Measurements from ENCODE around the gene BLVRB.
A peak's percentile ranks its signal among the peaks of the same experiment; 100 is the strongest.
"Not testable (repeated sequence)": the region's sequence is repeated elsewhere in the genome, so short reads cannot be mapped to it uniquely, and the experiment has no call there.

The BLVRB gene

DNA sequence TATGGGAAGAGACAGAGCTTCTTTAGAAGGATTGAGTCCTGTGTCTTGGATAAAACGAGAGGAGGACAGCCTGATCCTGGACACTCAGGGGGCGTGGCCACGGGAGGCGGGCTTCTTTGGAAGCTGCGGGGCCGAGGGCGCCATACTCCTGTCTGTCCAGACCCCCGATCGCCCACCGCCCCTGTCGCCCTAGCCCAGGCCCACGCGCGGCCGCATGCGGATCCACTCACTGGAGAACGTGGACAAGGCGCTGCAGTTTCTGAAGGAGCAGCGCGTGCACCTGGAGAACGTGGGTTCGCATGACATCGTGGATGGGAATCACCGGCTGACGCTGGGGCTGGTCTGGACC is 24.3 kb upstream of the BLVRB start:
- no peak for DNase-seq (ENCODE audit: low read depth in 2 of 2, low spot score in 1 of 2)

DNA sequence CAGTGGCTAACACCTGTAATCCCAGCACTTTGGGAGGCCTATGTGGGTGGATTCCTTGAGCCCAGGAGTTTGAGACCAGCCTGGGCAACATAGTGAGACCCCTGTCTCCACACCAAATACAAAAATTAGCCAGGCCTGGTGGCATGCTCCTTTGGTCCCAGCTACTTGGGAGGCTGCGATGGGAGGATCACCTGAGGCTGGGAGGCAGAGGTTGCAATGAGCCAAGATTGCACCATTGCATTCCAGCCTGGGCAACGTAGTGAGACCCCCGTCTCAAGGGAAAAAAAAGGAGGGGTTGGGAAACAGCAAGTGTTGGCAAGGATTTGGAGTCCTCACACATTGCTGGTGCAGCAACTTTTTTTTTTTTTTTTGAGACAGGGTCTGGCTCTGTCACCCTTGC is 20.5 kb upstream of the BLVRB start:
- DNase-seq (ENCODE audit: low read depth in 2 of 2, low spot score in 1 of 2) = no peak

GRCh38 chr19:40475878-40476644 is 10.5 kb upstream of the BLVRB start:
- DNase-seq (ENCODE audit: low read depth in 2 of 2, low spot score in 1 of 2) = not testable (repeated sequence)

DNA sequence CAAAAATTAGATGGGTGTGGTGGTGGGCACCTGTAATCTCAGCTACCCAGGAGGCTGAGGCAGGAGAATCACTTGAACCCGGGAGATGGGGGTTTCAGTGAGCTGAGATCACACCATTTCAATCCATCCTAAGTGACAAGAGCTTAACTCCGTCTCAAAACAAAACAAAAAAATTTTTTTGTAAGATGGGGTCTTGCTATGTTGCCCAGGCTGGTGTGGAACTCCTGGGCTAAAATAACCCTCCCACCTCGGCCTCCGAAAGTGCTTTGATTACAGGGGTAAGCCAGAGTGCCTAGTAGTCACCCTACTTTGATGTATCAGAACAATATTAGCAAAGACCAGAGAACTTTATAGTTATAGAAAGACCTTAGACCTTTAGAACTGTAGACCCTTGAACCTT is 9.2 kb upstream of the BLVRB start:
- no peak for DNase-seq (ENCODE audit: low read depth in 2 of 2, low spot score in 1 of 2)

GRCh38 chr19:40472516-40472915 is 7.0 kb upstream of the BLVRB start:
- no peak for DNase-seq (ENCODE audit: low read depth in 2 of 2, low spot score in 1 of 2)

- no peak for DNase-seq (ENCODE audit: low read depth in 2 of 2, low spot score in 1 of 2)
Observed at GRCh38 chr19:40471111-40471510, 5.6 kb upstream of the BLVRB start.

- DNase-seq (ENCODE audit: low read depth in 2 of 2, low spot score in 1 of 2) = no peak
Observed at GRCh38 chr19:40469011-40469410, 3.5 kb upstream of the BLVRB start.

DNA sequence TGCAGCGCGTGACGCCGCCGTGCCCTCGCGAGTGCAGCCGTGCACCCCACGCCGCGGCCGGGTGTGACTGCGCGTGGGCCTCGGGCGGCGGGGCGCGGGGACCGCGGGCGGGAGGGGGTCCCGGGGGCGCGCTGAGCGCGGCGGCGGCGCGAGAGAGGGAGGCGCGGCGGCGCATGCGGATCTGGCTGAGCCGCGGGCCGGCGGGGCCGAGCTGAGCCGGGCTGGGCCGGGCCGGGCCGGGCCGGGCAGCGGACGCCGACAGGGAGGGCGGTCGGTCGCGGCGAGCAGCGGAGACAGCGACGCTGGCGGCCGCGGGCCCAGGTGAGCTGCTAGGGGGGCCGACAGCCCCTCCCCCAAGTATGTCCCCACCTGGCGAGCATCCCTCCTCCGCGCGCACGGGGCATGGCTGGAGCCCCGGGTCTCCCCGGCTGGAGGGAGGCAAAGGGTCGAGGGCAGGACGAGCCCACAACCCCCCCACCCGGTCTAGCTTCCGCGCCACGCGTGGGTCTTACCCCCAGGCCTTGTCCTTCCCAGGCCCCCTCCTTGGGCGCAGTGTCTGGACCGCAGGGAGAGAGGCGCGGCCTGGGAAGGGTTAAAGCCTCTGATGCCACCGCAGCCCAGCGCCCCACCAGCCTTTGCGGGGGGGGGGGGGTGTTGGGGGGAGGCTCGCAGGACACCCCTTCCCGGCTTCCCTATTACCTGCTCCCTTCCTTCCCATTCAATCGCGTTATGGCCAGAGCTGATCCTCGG is 1.6 kb upstream of the BLVRB start, which contains the start of gene SPTBN4:
Gene SPTBN4, plus strand, starts transcription at position 17 of the 750 bp plus-strand sequence. CDS start 5,621 bp downstream, outside the sequence.
- DNase-seq (ENCODE audit: low read depth in 2 of 2, low spot score in 1 of 2) = no peak

- peak; percentile 66 to 75 for DNase-seq (ENCODE audit: low read depth in 2 of 2, low spot score in 1 of 2)
Observed at GRCh38 chr19:40466219-40466984, 857 bp upstream of the BLVRB start.

DNA sequence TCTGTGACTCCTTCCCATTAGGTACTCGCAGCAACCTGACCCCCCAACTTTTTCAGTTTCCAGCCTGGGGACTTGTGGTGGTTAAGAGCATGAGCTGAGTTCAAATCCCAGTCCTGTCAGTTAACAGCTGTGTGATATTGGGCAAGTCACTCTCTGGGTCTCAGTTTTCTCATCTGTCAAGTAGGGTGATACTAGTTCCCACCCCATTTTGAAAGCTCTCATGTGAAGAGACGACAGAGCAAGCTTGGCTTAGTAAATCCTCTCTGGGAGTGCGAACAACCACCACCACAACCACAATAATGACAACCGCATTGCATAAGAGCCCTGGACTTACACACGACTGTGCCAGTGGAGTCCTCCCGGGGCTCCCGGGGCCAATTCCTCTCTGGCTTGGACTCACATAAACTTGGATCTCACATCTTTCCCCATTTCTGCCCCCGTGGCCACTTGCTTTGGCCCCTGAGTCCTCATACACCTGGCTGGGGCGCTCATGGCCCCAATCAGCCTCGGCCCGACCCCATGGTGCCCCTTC is 454 bp downstream of the BLVRB start:
- DNase-seq (ENCODE audit: low read depth in 2 of 2, low spot score in 1 of 2) = no peak

GRCh38 chr19:40464059-40465024 is 1.2 kb downstream of the BLVRB start:
- DNase-seq (ENCODE audit: low read depth in 2 of 2, low spot score in 1 of 2) = peak; percentile 46 to 65

DNA sequence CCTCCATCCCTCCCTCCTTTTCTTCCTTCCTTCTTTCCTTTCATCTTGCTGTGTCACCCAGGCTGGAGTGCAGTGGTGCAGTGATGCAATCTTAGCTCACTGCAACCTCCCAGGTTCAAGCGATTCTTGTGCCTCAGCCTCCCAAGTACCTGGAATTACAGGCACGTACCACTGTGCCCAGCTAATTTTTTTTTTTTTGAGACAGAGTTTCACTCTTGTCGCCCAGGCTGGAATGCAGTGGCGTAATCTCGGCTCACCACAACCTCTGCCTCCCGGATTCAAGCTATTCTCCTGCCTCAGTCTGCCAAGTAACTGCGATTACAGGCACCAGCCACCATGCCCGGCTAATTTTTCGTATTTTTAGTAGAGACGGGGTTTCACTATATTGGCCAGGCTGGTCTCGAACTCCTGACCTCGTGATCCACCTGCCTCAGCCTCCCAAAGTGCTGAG is 1.9 kb downstream of the BLVRB start:
- DNase-seq (ENCODE audit: low read depth in 2 of 2, low spot score in 1 of 2) = not testable (repeated sequence)

- DNase-seq (ENCODE audit: low read depth in 2 of 2, low spot score in 1 of 2) = no peak
Observed at GRCh38 chr19:40461669-40462221, 3.8 kb downstream of the BLVRB start.

- DNase-seq (ENCODE audit: low read depth in 2 of 2, low spot score in 1 of 2) = no peak
Observed at GRCh38 chr19:40460185-40460584, 5.4 kb downstream of the BLVRB start.

GRCh38 chr19:40458597-40458974 is 7.0 kb downstream of the BLVRB start:
- DNase-seq (ENCODE audit: low read depth in 2 of 2, low spot score in 1 of 2) = no peak

GRCh38 chr19:40457953-40458596 is 7.5 kb downstream of the BLVRB start:
- no peak for DNase-seq (ENCODE audit: low read depth in 2 of 2, low spot score in 1 of 2)

DNA sequence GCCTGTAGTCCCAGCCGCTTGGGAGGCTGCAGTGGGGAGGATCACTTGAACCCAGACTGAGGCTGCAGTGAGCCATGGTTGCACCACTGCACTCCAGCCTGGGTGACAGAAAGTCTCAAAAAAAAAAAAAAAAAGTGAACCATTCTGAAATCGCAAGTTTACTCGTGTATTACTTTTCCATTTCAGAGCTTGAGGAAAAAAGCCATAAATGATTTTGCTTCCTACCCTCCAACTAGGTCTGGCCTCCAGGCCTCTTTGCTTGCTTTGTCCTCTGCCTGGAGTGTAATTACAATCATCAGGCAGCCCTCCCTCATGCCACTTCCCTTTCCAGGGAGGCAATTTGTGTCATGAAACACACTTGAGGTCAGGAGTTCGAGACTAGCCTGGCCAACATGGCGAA is 8.5 kb downstream of the BLVRB start:
- DNase-seq (ENCODE audit: low read depth in 2 of 2, low spot score in 1 of 2) = no peak

DNA sequence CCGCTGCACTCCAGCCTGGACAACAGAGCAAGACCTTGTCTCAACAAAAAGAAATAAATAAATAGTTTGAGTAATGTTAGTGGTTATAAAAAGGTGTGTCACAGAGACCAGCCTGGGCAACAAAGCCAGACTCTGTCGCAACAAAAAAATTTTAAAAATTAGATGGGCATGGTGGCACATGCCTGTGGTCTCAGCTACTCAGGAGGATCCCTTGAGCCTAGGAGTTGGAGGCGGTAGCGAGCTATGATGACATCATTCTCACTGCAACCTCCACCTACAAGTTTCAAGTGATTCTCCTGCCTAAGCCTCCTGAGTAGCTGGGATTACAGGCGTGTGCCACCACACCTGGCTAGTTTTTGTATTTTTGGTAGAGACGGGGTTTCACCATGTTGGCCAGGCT is 11.6 kb downstream of the BLVRB start:
- not testable (repeated sequence) for DNase-seq (ENCODE audit: low read depth in 2 of 2, low spot score in 1 of 2)

DNA sequence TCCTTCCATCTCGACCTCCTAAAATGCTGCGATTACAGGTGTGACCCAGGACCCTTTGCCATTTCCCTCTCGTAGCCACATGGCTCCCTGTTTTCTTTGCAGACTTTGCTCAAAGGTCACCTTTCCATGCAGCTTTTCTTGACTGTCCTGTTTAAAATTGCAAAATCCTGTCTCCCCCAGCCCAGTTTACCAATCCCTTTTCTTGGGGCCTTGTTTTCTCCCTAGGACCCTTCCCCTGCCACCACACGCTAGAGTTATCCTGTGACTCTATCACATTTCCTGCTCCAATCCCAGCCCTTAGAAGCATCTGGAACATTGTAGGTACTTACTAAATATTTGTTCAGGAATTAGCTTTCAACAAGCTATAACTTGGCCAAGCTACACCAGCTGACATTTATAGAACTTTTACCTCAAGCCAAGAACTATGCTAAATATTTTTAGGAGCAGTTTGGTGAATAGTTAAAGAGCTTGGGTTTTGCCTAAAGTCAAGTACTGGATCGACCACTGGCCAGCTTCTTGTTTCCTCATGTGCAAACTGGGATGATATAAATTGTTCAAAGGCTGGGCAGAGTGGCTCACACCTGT is 12.3 kb downstream of the BLVRB start:
- no peak for DNase-seq (ENCODE audit: low read depth in 2 of 2, low spot score in 1 of 2)
